Left renal pelvis (tissue), 4 donors: ENCODE measurements around the gene BMS1. TPM values are rescaled to one million over a fixed set of nuclear protein-coding genes. Genes with fewer than 3 reads are reported as not detected.
"Not testable (repeated sequence)": the region's sequence is repeated elsewhere in the genome, so short reads cannot be mapped to it uniquely, and the experiment has no call there.

Experiments used
- DNase-seq, 4 donors: peaks; one replicate each; pipeline ENCODE4 v3.0.0-alpha.2; 2013; ENCODE audit warnings: low read depth in 4 of 4, low spot score in 3 of 4
- polyA plus RNA-seq, 4 donors: library from polyadenylated mRNA; unstranded; fragments of 120-200 nt; gene quantifications; one replicate each; pipeline ENCODE4 v1.2.1, GENCODE V29; 2013; ENCODE audit not compliant: insufficient read length in 4 of 4

Gene BMS1
- polyA plus RNA-seq, 4 donors: 18.3 to 26.1 (median 23.4) TPM

DNA sequence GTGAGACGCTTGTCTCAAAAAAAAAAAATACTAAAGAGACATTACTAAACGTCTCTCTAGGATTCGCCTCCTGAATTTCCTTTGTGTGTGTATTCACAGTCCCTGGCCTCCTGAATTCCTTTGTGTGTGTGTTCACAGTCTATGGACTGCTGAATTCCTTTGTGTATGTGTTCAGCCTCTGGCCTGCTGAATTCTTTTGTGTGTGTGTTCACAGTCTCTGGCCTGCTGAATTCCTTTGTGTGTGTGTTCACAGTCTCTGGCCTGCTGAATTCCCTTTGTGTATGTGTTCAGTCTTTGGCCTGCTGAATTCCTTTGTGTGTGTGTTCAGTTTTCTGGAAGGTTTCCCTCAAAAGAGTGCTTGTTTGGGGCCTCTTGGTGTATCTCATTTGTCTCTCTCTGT, 8.2 kb downstream of the BMS1 start:
- no peak for DNase-seq

DNA sequence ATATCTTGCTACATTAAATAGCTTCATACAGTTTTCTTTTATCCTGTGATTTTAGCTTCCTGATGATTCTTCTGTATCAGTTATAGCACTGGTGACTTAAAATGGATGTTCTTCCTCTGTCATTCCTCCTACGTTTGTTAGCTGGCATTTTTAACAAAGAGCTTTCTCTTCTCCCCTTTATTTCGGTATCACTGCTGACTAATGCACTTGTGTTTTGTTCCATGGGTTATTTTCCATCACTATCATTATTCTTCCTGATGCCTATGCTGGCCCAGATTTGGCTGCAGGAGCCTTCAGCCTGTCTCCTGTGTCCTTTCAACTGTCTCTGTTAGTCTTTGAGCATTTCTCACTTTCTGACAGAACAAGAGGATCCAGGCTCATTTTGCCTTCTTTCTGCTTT, 13.1 kb downstream of the BMS1 start:
- DNase-seq: no peak

DNA sequence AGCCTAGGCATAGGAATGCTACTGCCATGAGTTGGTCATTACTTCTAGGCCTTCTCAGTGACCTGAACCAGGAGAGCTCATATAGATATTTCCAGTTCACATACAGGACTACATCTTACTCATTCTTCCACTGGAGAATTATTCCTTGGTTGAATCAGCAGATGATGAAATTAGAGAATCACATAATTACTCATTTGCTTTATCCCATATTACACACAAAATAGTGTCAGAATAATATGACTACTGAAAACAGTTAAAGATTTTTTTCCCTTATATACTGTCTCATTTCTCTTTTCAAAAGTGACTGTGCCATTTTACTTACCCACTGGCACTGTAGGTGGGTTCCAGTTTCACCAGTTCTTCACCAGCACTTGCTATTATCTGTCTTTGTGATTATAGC, 18.5 kb downstream of the BMS1 start:
- DNase-seq: no peak

DNA sequence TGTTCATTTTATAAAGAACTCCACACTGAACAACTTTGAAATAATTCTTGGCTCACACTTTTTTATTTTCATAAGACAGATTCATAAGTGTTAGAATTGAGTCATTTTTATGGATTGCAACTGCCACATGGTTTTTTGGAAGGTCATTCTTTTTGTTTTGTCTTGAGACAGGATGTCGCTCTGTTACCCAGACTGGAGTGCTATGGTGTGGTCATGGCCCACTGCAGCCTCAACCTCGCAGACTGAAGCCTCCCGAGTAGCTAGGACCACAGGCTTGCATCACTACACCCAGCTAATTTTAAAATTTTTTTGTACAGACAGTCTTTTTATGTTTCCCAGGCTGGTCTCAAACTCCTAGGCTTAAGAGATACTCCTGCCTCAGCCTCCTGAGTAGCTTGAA, 20.3 kb downstream of the BMS1 start:
- no peak for DNase-seq

DNA sequence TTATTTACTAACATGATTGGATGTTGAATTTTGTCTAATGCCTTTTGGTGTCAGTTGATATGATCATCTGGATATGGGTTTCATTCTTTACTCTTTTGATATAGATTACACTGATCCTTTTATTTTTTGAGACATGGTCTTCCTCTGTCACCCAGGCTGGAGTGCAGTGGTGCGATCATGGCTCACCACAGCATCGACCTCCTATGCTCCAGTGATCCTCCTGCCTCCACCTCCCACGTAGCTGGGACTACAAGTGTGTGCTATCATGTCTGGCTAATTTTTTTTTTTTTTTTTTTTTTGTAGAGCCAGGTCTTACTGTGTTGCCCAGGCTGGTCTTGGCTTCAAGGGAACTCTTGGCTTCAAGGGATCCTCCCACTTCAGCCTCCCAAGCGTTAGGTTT, 27.1 kb downstream of the BMS1 start:
- no peak for DNase-seq

DNA sequence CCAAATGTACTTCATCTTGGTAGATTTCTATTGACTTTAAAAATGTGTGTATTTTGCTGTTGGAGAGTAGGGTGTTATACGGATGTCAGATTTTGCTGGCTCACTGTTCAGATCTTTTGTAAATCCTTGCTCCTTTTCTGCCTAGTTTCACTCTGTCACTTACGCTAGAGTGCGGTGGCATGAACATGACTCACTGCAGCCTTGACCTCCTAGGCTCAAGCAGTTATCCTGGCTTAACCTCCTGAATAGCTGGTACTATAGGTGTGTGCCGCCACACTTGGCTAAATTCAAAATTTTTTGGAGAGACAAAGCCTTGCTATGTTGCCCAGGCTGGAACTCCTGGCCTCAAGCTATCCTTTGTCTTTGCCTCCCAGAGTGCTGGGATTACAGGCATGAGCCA, 29.4 kb downstream of the BMS1 start:
- no peak for DNase-seq

DNA sequence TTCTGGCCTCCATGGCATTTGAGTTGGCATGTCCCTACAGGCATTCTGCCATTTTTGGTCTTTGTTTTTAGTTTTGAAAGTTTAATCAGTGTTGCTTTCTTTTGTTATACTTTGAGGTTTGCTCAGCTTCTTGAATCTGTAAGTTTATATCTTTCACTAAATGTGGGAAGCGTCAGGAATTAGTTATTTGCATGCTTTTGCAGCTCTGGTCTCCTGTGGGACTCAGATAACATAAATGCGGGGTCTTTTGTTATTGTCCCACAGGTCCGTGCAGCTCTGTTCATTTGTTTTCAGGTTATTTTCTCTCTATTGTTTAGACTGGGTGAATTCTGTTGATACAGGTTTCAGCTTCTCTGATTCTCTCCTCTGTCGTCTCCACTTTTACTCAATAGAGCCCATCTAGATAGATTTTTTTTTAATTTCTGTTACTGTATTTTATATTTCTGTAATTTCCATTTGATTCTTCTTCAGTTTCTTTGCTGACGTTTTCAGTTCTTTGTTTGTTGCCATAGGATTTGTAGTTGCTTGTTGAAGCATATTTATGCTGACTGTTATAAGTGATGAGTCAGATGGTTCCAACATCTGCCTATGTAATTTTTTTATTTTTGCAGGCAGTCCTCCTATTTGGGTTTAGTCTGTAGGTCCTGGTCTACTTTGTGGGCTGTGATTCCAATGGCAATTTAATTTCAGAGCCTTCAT, 31.5 kb downstream of the BMS1 start:
- not testable (repeated sequence) for DNase-seq

DNA sequence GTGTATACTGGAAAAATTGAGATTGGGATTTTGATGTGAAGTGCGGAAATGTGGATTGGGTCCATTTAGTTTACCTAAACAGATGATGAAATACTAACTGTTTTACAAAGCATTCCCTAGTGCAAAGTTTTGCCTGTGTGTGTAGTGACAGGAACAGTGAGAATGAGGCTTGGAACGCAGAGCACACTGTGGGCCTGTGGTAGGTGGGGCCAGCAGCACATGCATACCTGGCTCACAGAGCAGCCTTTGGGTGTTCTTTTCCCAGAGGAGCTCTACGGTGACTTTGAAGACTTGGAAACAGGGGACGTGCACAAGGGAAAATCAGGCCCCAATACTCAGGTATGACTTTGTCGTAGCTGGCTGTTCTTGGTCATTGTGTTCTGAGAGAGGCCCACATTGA, 33.7 kb downstream of the BMS1 start:
- not testable (repeated sequence) for DNase-seq

DNA sequence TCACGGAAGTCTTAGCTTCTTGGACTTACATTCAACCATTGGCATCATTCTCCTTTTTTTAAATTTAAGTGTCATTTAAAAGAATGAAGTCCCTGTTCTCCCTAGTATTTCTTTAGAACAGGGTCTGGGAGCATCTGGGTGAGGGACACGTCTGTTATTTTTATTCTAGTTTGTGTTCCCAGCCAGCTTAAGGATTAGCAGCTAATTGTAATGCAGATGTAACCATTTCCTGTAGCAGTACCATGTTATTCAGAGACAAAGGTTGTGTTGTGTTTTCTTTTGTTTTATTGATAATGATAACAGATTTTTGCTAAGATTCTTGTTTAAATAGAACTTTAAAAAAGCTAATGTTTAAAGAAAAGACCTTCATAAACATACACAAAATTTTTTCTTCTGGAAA, 34.3 kb downstream of the BMS1 start:
- DNase-seq: no peak

DNA sequence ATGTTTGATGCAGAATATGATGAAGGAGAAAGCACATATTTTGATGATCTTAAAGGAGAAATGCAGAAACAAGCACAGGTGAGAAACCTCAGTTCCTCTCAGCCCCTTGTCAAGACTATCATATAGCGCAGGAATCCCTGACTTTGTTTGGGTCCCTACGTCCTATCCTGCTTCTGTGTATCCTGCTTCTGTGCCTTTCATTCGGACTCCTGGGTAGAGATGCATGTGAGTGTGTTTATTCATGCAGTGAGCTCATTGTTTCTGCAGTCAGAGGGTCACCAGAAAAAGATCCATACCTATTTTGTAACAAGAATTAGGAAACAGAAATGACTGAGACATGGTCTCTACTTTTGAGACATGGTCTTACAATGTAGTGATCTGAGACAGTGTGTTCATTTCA, 34.8 kb downstream of the BMS1 start:
- DNase-seq: not testable (repeated sequence)

DNA sequence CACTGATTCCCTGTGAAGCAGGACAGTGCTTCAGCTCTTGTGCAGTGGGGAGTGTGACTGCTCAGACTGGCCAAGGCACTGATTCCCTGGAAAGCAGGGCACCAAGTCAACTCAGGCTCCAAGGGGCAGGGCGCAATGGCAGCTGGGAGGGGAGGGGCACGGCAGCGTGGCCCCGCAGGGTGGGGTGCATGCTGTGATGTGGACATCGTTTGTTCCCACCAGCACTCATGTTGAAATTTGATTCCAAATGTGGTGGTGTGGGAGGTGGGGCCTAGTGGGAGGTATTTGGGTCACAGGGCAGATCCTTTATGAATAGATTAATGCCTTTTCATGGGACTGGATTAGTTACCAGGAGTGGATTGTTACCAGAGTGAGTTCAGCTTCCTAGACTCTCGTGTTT, 44.2 kb downstream of the BMS1 start:
- DNase-seq: not testable (repeated sequence)

DNA sequence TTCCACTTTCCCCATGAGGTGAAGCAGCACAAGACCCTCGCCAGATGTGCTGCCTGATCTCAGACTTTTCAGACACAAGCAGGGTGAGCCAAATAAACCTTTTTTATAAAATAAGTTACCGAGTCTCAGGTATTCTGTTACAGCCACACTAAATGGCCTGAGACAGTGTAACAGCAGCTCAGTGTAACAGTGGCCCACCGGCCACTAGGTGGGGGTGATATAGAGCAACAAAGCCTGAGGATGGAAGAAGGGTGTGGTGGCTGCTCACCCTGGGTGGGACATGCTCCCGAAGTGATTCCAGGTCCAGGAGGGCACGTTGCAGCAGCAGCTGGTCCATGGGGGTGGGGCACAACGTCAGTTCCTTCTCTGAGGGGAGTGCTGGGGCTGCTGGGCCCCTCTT, 44.6 kb downstream of the BMS1 start:
- no peak for DNase-seq

DNA sequence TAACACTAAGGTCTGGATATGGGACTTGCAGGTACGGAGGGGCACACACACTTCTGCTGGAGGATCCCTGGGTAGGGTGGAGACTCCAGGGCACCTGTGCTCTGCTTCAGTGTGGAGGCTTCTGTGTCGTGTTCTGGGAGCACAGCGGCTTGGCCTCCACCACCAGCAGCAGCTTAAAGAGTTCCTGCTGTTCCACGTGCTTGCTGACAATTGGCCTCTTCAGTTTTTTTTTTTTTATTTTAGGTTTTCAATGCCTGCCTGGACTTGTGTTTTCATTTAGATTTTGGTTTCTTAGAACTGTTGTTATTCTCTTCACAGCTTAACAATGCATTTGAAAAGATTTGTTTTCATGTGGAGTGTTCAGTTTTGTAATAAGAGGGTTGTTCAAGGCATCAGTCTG, 45.8 kb downstream of the BMS1 start:
- not testable (repeated sequence) for DNase-seq

DNA sequence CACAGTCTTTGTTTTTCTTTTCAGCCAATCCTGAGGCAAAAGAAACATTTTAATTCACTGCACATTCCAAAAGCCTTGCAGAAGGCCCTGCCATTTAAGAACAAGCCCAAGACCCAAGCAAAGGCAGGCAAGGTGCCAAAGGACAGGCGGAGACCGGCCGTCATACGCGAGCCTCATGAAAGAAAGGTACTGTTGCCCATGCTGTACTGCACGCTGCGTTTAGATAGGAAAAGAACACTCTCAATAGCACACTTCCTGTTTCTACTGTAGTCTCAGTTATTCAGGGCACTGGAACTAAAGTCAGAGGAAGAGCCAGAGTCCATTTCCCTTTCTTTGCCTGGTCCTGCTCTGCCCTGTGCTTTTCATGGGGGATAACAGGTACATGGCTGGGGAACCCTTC, 47.6 kb downstream of the BMS1 start:
- no peak for DNase-seq

DNA sequence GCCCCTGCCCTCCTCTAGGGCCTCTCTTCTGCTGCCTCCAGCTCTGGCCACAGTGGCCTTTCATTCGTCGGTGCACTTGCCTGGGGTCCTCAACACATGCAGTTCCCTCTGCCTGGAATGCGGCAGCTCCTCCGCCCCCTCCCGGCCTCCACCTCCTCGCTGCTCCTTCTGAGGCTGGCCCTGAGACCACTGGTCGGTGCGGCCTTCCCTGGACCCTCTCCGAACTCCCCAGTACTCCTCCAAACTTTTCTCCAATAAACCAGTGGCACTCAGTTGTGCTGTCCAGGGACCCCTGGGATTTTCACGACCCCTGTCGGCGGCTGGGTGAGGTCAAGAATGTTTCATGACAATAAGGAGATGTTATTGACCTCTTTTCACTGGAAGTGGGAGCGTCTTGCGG, 53.5 kb downstream of the BMS1 start:
- no peak for DNase-seq

DNA sequence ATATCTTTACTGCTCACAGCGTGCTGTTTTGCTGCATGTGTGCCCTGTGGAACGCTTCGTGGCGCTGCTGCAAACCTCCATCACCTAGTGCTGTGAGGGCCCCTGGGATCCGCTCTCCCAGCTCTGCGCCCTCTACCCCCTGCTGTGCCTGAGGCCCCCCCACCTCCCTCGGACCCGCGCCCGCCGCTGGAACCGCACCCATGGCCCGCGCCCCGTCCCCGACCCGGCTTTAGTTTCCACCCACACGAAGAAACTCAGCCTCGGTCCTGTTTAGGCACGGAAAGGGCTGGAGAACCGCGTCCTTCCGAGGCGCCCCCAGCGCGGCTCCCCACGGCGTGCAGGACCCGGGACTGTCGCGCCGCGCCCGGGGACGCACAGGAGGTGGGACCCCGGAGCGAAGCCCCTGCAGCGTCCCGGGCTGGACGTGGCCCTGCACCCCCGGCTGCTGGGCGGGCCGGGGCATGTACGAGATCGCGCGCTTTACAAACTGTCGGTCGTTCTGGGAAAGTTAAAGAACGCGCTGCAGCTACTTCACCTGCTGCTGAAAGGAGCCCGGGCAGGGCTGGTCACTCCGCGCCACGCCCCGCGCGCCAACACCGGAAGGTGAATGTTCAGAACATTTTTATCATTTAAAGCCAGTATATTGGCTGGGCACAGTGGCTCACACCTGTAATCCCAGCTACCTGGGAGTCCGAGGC, 54.3 kb downstream of the BMS1 start:
- DNase-seq: no peak

DNA sequence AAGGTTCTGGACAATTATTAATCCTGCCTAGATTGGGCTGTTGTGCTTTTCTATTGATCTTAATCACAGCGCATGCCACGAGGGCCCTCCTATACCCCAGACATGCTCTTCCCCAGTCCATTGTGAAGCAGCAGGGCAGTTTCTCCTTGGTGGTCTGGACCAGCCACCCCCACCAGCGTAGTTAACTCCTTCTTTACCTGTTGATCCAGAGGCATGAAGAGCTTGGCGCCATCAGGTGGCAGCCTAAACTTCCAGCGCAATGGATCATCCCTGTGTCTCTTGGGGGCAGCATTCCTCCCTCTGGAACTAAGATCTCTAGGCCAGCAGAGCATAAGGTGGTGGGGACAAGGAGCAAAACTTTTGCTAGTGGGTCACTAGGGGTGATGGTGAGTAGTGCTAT, 62.2 kb downstream of the BMS1 start:
- not testable (repeated sequence) for DNase-seq

DNA sequence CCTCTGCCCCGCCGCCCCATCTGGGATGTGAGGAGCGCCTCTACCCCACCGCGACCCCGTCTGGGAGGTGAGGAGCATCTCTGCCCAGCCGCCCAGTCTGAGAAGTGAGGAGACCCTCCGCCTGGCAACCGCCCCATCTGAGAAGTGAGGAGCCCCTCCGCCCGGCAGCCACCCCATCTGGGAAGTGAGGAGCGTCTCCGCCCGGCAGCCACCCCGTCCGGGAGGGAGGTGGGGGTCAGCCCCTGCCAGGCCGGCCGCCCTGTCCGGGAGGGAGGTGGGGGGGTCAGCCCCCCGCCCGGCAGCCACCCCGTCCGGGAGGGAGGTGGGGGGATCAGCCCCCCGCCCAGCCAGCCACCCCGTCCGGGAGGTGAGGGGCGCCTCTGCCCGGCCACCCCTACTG, 64.7 kb downstream of the BMS1 start:
- DNase-seq: not testable (repeated sequence)

DNA sequence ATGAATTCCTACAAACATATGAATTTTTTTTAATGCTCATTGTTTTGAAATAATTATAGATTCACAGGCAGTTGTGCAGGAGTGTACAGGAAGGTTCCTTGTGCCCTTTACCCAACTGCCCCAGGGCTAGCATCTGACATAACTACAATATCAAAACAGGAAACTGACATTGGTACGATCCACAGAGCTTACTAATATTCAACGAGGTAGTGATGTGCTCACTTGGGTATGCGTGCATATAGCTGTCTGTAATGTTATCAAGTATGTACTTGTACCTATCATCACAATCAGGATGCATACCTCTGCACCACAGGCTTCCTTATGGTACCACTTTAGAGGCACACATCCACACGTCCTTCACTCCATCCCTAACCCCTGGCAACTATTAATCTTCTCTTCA, 68.3 kb downstream of the BMS1 start:
- no peak for DNase-seq

DNA sequence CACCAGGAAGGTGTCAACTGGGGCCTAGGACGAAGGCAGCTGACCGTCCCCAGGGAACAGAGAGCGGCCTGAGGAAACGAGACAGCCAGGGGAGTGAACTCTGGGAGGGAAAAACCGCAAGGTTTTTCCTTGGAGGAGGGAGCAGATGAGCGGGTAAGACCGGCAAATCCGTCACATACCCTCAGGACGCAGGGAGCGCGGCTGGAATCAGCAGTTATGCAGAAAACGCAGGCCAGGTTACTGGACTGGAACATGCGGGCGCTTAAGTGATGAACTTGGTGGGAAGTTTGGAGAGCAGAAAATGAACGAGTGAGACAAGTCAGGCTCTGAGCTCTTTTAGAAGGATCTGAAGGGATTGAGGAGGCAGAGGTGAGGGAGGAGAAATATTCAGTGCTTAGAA, 76.7 kb downstream of the BMS1 start:
- no peak for DNase-seq

DNA sequence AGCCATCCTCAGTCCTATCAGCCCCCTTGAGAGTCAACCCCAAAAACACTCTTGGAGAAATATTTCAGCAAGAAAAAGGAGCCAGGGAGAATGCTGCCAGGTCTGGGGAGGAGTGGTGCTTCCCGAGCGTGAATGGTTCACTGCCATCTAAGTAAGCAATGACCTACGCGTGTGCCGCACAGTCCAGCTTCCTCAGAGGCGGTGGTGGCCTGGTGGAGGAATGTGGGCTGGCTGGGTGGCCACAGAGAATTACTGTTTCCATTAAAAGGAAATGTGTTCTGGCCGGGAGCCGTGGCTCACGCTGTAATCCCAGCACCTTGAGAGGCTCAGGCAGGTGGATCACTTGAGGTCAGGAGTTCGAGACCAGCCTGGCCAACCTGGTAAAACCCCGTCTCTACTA, 77.4 kb downstream of the BMS1 start:
- not testable (repeated sequence) for DNase-seq

DNA sequence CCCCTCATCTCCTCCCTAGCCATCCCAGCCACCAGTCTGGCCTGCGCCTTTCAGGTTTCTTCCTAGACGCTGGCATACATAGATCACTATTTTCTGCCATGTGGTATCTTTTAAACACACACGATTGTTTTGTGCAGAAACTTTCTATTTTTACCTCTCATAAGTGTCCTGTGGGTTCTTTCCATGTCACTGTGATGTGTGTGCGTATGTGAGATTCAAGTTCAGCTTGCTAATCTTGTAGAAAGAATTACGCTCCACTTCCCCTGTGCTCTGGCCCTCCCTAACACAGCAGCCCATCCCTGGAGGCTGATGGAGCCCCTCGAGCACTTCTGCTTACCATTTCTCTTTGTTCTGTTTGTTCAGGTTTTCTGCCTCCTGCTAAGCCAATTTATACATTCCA, 80.2 kb downstream of the BMS1 start:
- DNase-seq: not testable (repeated sequence)

DNA sequence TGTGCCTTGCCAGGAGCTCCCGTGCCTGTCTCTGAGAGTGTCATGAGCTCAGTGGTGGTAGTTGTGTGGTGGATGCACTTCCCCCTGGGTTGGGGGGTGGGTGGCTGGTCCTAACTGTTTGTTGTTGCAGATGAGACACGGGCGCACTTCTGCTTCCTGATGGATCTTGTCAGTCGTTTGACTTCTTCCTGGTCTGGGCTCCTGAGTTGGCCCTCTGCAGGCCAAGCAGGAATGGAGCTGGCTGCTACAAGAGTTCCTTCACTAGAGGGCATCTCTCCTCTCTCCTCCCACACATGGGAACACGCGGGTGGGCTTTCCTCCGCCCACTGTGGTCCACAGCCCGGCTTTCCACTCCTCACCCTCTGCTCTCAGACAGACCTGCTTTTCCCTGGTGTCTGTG, 82.0 kb downstream of the BMS1 start:
- no peak for DNase-seq
